CD4-positive, alpha-beta memory T cell (primary cell): ENCODE results near the gene OR2A5. TPM values are rescaled to one million over a fixed set of nuclear protein-coding genes. Genes with fewer than 3 reads are reported as not detected.

Experiments
- CTCF ChIA-PET: fragments of 350-600 bp; sonication (Branson Sonifier 250); formaldehyde crosslinking; loops from one replicate; lab custom pipeline; 2021; ENCODE audit warnings: inconsistent platforms; ENCODE audit not compliant: partially characterized antibody; lab: Charles Lee
- POLR2A ChIA-PET: fragments of 350-600 bp; sonication (Branson Sonifier 250); formaldehyde crosslinking; loops from one replicate; lab custom pipeline; 2021; ENCODE audit not compliant: partially characterized antibody; lab: Charles Lee
- DNase-seq, 5 donors: peaks; one replicate each; pipeline versions ENCODE4 v3.0.0 to v3.0.0-alpha.2; 2020 to 2022; ENCODE audit warnings: mixed read lengths in 1 of 5
- H3K27ac ChIP-seq: one replicate; pipeline ENCODE4 v1.7.0; 2013; ENCODE audit warnings: low read depth, low read length
- H3K27me3 ChIP-seq: 2 replicates; pipeline ENCODE4 v1.7.0; 2013; ENCODE audit warnings: mild to moderate bottlenecking, low read length, moderate library complexity; ENCODE audit not compliant: insufficient read depth
- H3K36me3 ChIP-seq: 2 replicates; pipeline ENCODE4 v1.7.0; 2013; ENCODE audit warnings: mild to moderate bottlenecking, low read length, moderate library complexity; ENCODE audit not compliant: insufficient read depth
- H3K4me1 ChIP-seq: 2 replicates; pipeline ENCODE4 v1.7.0; 2013; ENCODE audit warnings: mild to moderate bottlenecking, low read length, moderate library complexity; ENCODE audit not compliant: insufficient read depth
- H3K4me3 ChIP-seq, 2 donors: one replicate each; pipeline ENCODE4 v1.7.0; 2013; ENCODE audit warnings: low read length in 2 of 2, mild to moderate bottlenecking in 1 of 2
- H3K9me3 ChIP-seq, 2 donors: one replicate each; pipeline ENCODE4 v1.7.0; 2013; ENCODE audit warnings: low read length in 2 of 2, control low read depth in 1 of 2; ENCODE audit not compliant: control insufficient read depth in 1 of 2
- H3K27ac Mint-ChIP-seq, 7 donors: one replicate each; pipeline ENCODE4 v1.8.0; 2020 to 2021; ENCODE audit warnings: mixed read lengths in 7 of 7, mild to moderate bottlenecking in 6 of 7, inconsistent platforms in 3 of 7, moderate library complexity in 3 of 7
- H3K27me3 Mint-ChIP-seq, 2 donors: one replicate each; pipeline ENCODE4 v1.8.0; 2020 to 2021; ENCODE audit warnings: mixed read lengths in 2 of 2
- H3K36me3 Mint-ChIP-seq, 2 donors: one replicate each; pipeline ENCODE4 v1.8.0; 2020 to 2021; ENCODE audit warnings: mixed read lengths in 2 of 2, inconsistent platforms in 1 of 2, mild to moderate bottlenecking in 1 of 2
- H3K4me1 Mint-ChIP-seq, 4 donors: one replicate each; pipeline ENCODE4 v1.8.0; 2020 to 2021; ENCODE audit warnings: mixed read lengths in 4 of 4, mild to moderate bottlenecking in 1 of 4
- H3K4me3 Mint-ChIP-seq, 8 donors: one replicate each; pipeline ENCODE4 v1.8.0; 2020 to 2021; ENCODE audit warnings: mixed read lengths in 8 of 8, mild to moderate bottlenecking in 7 of 8, moderate library complexity in 6 of 8, inconsistent platforms in 3 of 8
- H3K9me3 Mint-ChIP-seq, 8 donors: one replicate each; pipeline ENCODE4 v1.8.0; 2020 to 2021; ENCODE audit warnings: mixed read lengths in 8 of 8, mild to moderate bottlenecking in 5 of 8, inconsistent platforms in 3 of 8, moderate library complexity in 1 of 8
- intact Hi-C: fragments of 100-400 bp; cut with micrococcal nuclease; formaldehyde crosslinking; loops from one replicate; pipeline ENCODE4 v1.15.1; 2023
- polyA plus RNA-seq, 2 donors: library from polyadenylated mRNA; unstranded; fragments of 300-500 nt; fragmentation: Illumina TruSeq; gene quantifications; one replicate each; pipeline ENCODE4 v1.2.3, GENCODE V29; 2021
- total RNA-seq, 2 experiments: library from RNA; stranded (reverse); gene quantifications; one replicate each; pipeline ENCODE4 v1.2.3, GENCODE V29; 2021

Gene OR2A5
- total and polyA plus RNA-seq, 4 experiments from 2014 or later: not detected

DNA sequence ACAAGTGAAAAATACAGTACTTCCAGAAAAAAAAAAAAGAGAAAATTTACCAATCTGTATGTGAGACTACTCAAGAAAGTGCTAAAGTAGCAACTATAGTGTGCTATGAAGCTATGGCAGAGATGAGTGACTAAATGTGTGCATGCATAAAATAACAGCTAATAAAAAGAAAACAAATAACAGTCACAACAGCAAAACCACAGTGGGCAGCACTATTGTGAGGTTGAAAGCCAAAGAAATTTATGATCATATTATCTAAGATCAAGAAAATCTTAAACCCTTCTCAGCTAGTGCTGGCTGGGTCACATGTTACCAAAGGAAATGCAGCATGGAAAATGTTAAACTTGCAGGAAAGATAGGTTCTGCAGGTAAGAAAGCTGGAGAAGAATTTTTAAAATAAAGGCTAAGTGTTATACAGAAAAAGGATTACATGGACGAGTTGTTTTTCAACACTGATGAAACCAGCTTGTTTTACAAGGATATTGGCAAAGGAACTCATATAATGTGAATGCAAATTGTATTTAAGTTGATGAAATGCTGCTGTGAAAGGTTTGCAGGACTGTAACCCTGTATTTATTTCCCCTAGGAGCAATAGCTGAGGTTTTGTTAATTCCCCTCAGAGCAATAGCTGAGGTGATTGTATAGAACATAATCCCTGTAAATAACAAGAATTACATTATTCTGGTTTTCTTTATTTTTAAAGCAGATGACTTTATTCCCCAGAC lies 15.6 kb upstream of the OR2A5 start:
- Histone ChIP-seq H3K27me3 (peaks cover 6% of the 10 kb centered on the region), H3K4me3 (no peak overlapping the region), H3K27ac (no peak overlapping the region), H3K4me1 (no peaks in the 10 kb centered on the region), H3K9me3 (no peaks in the 10 kb centered on the region), H3K36me3 (no peaks in the 10 kb centered on the region)
- H3K36me3 Mint-ChIP-seq: no peaks in the 10 kb centered on the region
- DNase-seq: no peak
- no peak overlapping the region for H3K27ac Mint-ChIP-seq
- CTCF ChIA-PET: no interaction called here
- no peak overlapping the region for H3K4me3 Mint-ChIP-seq
- no peaks in the 10 kb centered on the region for H3K9me3 Mint-ChIP-seq
- POLR2A ChIA-PET: no interaction called here
- no peaks in the 10 kb centered on the region for H3K4me1 Mint-ChIP-seq
- intact Hi-C loops: no loop called here
- peaks cover 11% of the 10 kb centered on the region in 2 donors for H3K27me3 Mint-ChIP-seq

DNA sequence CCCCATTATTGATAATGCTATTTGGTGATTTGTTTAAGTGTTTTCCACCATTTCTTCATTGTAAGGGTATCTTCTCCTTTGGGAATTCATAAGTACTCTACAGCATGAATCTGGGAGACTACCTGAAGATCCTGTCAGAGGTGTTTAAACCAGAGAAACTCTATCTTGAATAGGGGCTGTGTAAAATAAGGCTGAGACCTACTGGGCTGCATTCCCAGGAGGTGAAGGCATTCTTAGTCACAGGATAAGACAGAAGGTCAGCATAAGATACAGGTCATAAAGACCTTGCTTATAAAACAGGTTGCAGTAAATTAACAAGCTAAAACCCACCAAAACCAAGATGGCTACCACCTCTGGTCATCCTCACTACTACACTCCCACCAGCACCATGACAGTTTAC lies 13.4 kb upstream of the OR2A5 start:
- H3K27ac ChIP-seq: no peak overlapping the region
- peaks cover 9 to 10% of the 10 kb centered on the region in 2 donors for H3K27me3 Mint-ChIP-seq
- no peaks in the 10 kb centered on the region for H3K9me3 ChIP-seq
- H3K4me3 Mint-ChIP-seq: no peak overlapping the region
- no peak overlapping the region for H3K4me3 ChIP-seq
- intact Hi-C loops: no loop called here
- H3K36me3 ChIP-seq: no peaks in the 10 kb centered on the region
- DNase-seq: no peak
- no peaks in the 10 kb centered on the region for H3K4me1 Mint-ChIP-seq
- peaks cover 6% of the 10 kb centered on the region for H3K27me3 ChIP-seq
- POLR2A ChIA-PET: no interaction called here
- H3K36me3 Mint-ChIP-seq: no peaks in the 10 kb centered on the region
- no peaks in the 10 kb centered on the region for H3K9me3 Mint-ChIP-seq
- H3K27ac Mint-ChIP-seq: no peak overlapping the region
- CTCF ChIA-PET: no interaction called here
- no peaks in the 10 kb centered on the region for H3K4me1 ChIP-seq

DNA sequence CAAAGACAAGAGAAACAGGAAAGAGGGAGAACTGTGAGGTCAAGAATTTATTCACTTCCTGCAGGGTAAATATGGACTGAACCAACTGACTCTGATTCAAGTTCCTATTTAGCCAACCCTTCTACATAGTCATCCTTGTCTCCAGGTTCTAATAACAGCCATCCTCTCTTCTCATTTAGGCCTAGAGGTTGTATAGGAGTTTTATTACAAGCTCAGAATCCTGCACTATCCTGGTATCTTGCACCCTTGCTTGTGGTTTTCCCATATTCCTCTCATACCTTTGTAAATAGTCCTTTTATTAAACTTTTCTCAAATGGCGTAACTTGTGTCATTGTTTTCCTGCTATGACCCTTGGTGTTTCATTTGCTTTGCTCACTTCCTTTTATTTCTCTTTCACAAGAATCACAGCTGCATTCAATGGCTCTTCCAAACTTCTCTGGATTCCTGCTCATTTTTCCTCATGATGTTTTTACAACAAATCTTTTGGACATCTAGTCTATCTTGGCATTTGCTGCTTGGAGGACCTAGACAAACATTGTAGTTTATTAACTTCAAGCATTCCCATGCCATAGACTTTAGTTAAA lies 12.4 kb upstream of the OR2A5 start:
- H3K9me3 Mint-ChIP-seq: no peaks in the 10 kb centered on the region
- no peak overlapping the region for H3K27ac ChIP-seq
- H3K9me3 ChIP-seq: no peaks in the 10 kb centered on the region
- H3K4me1 ChIP-seq: no peaks in the 10 kb centered on the region
- H3K36me3 ChIP-seq: no peaks in the 10 kb centered on the region
- no peaks in the 10 kb centered on the region for H3K36me3 Mint-ChIP-seq
- no peaks in the 10 kb centered on the region for H3K4me1 Mint-ChIP-seq
- peaks cover 9% of the 10 kb centered on the region in 2 donors for H3K27me3 Mint-ChIP-seq
- H3K27me3 ChIP-seq: peaks cover 6% of the 10 kb centered on the region
- no peak overlapping the region for H3K4me3 ChIP-seq
- DNase-seq: no peak
- POLR2A ChIA-PET: no interaction called here
- CTCF ChIA-PET: interaction anchor here (0.6 to 1.0 kb wide), 2 partner anchors 24 to 40 kb away, joined by 3 read pairs; no protein-coding TSS in a partner anchor
- no peak overlapping the region for H3K4me3 Mint-ChIP-seq
- intact Hi-C loops: no loop called here
- H3K27ac Mint-ChIP-seq: no peak overlapping the region

DNA sequence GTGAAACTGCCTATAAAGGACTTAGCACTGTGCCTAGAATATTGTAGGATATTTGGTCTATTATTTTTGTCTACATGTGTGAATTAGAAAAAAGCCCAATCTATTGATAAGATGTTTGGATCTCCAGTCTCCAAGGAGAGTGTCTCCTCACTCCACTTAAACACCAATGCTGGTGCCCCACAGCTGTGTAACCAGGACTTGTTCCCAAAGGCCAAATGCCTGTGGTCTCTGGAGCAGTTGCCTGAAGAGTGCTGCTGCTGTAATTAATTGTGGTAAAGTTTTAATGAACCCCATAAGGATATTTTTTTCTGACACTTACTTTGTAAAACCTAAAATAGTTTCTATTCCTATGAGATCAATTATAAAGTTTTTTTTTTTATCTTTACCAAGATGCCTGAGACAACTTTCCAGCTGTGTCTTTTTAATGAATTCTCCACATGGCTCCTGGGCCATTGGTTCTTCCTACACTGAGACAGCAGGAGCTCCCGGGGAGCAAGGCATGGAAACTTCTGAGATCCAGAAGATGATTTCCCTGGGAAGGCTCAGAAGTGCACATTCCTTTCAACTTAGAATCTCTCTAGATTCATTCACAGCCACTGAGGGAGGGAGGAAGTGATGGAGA lies 11.2 kb upstream of the OR2A5 start:
- H3K27me3 ChIP-seq: peaks cover 6% of the 10 kb centered on the region
- no peaks in the 10 kb centered on the region for H3K9me3 ChIP-seq
- no peak overlapping the region for H3K27ac Mint-ChIP-seq
- no peak for DNase-seq
- no peak overlapping the region for H3K27ac ChIP-seq
- H3K4me1 Mint-ChIP-seq: no peaks in the 10 kb centered on the region
- intact Hi-C loops: no loop called here
- no peak overlapping the region for H3K4me3 ChIP-seq
- ChIA-PET POLR2A (no interaction called here), CTCF (interaction anchor here (1.0 kb wide), 1 partner anchor 25 kb away, joined by 3 read pairs; no protein-coding TSS in a partner anchor)
- no peaks in the 10 kb centered on the region for H3K4me1 ChIP-seq
- H3K27me3 Mint-ChIP-seq: peaks cover 7 to 9% of the 10 kb centered on the region in 2 donors
- H3K36me3 ChIP-seq: no peaks in the 10 kb centered on the region
- H3K36me3 Mint-ChIP-seq: no peaks in the 10 kb centered on the region
- H3K4me3 Mint-ChIP-seq: no peak overlapping the region
- H3K9me3 Mint-ChIP-seq: no peaks in the 10 kb centered on the region

DNA sequence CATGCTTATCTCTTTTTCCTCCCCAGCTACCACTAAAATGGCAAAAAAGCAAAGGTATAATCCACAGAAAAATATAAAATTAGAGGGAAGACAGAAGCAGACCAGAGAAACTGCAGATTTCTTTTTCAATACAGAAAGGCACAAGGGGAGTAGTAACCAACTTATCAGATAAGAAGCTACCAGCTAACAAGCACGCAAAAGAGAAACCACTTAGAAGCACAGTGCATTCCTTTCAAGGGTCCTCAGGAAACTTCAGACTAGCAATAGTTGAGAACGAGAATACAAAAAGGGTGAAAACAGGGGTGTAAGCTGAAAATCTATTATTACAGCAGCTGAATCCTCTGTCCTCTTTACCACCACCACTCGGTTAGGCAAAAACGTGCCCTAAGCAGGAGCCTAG lies 9.9 kb upstream of the OR2A5 start:
- intact Hi-C loops: no loop called here
- Mint-ChIP-seq H3K27ac (no peak overlapping the region), H3K27me3 (peaks cover 6 to 7% of the 10 kb centered on the region in 2 donors), H3K4me1 (no peaks in the 10 kb centered on the region), H3K36me3 (no peaks in the 10 kb centered on the region), H3K9me3 (no peaks in the 10 kb centered on the region), H3K4me3 (no peak overlapping the region)
- ChIA-PET CTCF (no interaction called here), POLR2A (no interaction called here)
- H3K27me3 ChIP-seq: peaks cover 3% of the 10 kb centered on the region
- no peaks in the 10 kb centered on the region for H3K4me1 ChIP-seq
- H3K9me3 ChIP-seq: no peaks in the 10 kb centered on the region
- no peak overlapping the region for H3K27ac ChIP-seq
- DNase-seq: no peak
- H3K4me3 ChIP-seq: no peak overlapping the region
- H3K36me3 ChIP-seq: no peaks in the 10 kb centered on the region

DNA sequence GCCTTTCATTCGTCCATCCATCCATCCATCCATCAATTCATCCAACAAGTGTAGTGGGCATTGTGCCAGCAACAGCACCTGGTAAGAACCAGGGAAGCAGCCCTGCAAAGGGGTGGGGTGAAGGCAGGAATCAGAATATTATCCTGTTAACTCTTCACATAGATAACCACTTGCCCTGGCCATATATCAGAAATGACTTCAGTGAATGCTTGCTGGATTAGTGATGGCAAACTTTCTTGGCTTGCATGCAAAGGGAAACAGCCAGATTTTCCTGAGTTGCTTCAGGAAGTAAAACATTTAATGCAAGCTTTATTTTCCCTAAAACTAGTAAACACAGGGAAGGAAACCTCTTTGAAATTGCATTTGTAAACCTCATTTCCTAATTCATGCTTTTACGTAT lies 743 bp downstream of the OR2A5 start:
- Mint-ChIP-seq H3K4me1 (no peaks in the 10 kb centered on the region), H3K36me3 (no peaks in the 10 kb centered on the region), H3K27ac (no peak overlapping the region), H3K9me3 (peaks cover 0 to 3% (median 0%) of the 10 kb centered on the region in 8 donors), H3K27me3 (peaks cover 10 to 13% of the 10 kb centered on the region in 2 donors), H3K4me3 (no peak overlapping the region)
- no peaks in the 10 kb centered on the region for H3K27me3 ChIP-seq
- no peak for DNase-seq
- no peak overlapping the region for H3K27ac ChIP-seq
- H3K9me3 ChIP-seq: no peaks in the 10 kb centered on the region
- ChIA-PET CTCF (no interaction called here), POLR2A (no interaction called here)
- H3K4me1 ChIP-seq: no peaks in the 10 kb centered on the region
- H3K4me3 ChIP-seq: no peak overlapping the region
- intact Hi-C loops: no loop called here
- no peaks in the 10 kb centered on the region for H3K36me3 ChIP-seq

DNA sequence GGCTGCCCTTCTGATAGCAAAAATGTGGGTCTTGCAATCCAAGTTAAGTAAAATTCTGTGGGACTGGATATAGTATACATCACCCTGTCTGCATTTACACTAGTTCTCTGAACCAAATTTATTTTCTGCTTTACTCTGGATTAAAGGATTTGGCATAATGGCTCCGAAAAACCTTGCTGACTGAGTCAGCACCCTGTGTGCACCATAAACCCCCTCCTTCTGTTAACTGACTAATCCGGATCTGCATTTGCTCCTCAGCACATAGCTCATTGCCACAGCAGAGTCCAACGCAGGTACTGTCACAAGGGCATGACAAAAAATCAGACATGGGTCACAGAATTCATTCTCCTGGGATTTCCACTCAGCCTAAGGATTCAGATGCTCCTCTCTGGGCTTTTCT lies 1.3 kb downstream of the OR2A5 start:
- Histone ChIP-seq H3K27me3 (no peaks in the 10 kb centered on the region), H3K4me1 (no peaks in the 10 kb centered on the region), H3K27ac (no peak overlapping the region), H3K36me3 (no peaks in the 10 kb centered on the region), H3K4me3 (no peak overlapping the region), H3K9me3 (no peaks in the 10 kb centered on the region)
- Mint-ChIP-seq H3K4me1 (no peaks in the 10 kb centered on the region), H3K36me3 (no peaks in the 10 kb centered on the region), H3K9me3 (peaks cover 0 to 1% (median 0%) of the 10 kb centered on the region in 8 donors), H3K4me3 (no peak overlapping the region), H3K27me3 (peaks cover 10 to 13% of the 10 kb centered on the region in 2 donors), H3K27ac (no peak overlapping the region)
- intact Hi-C loops: no loop called here
- ChIA-PET POLR2A (no interaction called here), CTCF (no interaction called here)
- no peak for DNase-seq
